Activated CD4-positive, alpha-beta memory T cell treated with anti-CD3 and anti-CD28 coated beads for 36 hours (primary cell): ENCODE measurements around the gene PCDH9. TPM values are rescaled to one million over a fixed set of nuclear protein-coding genes. Genes with fewer than 3 reads are reported as not detected.

Source experiments
- CTCF ChIA-PET: fragments of 350-600 bp; sonication (Branson Sonifier 250); formaldehyde crosslinking; loops from one replicate; lab custom pipeline; 2021; ENCODE audit warnings: antibody characterized with exemption, inconsistent platforms; lab: Charles Lee
- POLR2A ChIA-PET: fragments of 350-600 bp; sonication (Branson Sonifier 250); formaldehyde crosslinking; loops from one replicate; lab custom pipeline; 2021; ENCODE audit warnings: antibody characterized with exemption; lab: Charles Lee
- DNase-seq: peaks from one replicate; pipeline ENCODE4 v3.0.0-alpha.2; 2020
- H3K27ac Mint-ChIP-seq: one replicate; pipeline ENCODE4 v1.8.0; 2021; ENCODE audit warnings: mixed read lengths
- H3K27me3 Mint-ChIP-seq: one replicate; pipeline ENCODE4 v1.8.0; 2021; ENCODE audit warnings: mixed read lengths
- H3K36me3 Mint-ChIP-seq: one replicate; pipeline ENCODE4 v1.8.0; 2021; ENCODE audit warnings: mixed read lengths
- H3K4me1 Mint-ChIP-seq: one replicate; pipeline ENCODE4 v1.8.0; 2021; ENCODE audit warnings: low read depth, mixed read lengths
- H3K4me3 Mint-ChIP-seq: one replicate; pipeline ENCODE4 v1.8.0; 2021; ENCODE audit warnings: mild to moderate bottlenecking, mixed read lengths
- H3K9me3 Mint-ChIP-seq: one replicate; pipeline ENCODE4 v1.8.0; 2021; ENCODE audit warnings: mixed read lengths
- intact Hi-C: fragments of 100-400 bp; cut with micrococcal nuclease; formaldehyde crosslinking; loops from one replicate; pipeline ENCODE4 v1.15.1; 2023
- total RNA-seq, 2 experiments: library from RNA; stranded (reverse); gene quantifications; one replicate each; pipeline ENCODE4 v1.2.3, GENCODE V29; 2021

PCDH9 gene
- total RNA-seq, 2 experiments from 2014 or later, result under 0.01 to 0.02 TPM

- H3K27me3 Mint-ChIP-seq, result no peaks in the 10 kb centered on the region
- no peaks in the 10 kb centered on the region for H3K4me1 Mint-ChIP-seq
- ChIA-PET POLR2A (no interaction called here), CTCF (no interaction called here)
- no peak overlapping the region for H3K4me3 Mint-ChIP-seq
- intact Hi-C loops, result no loop called here
- no peaks in the 10 kb centered on the region for H3K9me3 Mint-ChIP-seq
- H3K36me3 Mint-ChIP-seq, result no peaks in the 10 kb centered on the region
- no peak overlapping the region for H3K27ac Mint-ChIP-seq
- DNase-seq, result no peak
These were observed 146.1 kb downstream of the PCDH9 start for GRCh38 chr13:67084066-67084465.

- Mint-ChIP-seq H3K4me1 (no peaks in the 10 kb centered on the region), H3K4me3 (no peak overlapping the region), H3K27me3 (no peaks in the 10 kb centered on the region), H3K9me3 (no peaks in the 10 kb centered on the region), H3K36me3 (no peaks in the 10 kb centered on the region), H3K27ac (no peak overlapping the region)
- CTCF ChIA-PET, result no interaction called here
- no peak for DNase-seq
- POLR2A ChIA-PET, result no interaction called here
- intact Hi-C loops, result no loop called here
These were observed 146.6 kb downstream of the PCDH9 start for GRCh38 chr13:67083519-67083918.

- no peaks in the 10 kb centered on the region for H3K36me3 Mint-ChIP-seq
- DNase-seq, result no peak
- no peaks in the 10 kb centered on the region for H3K4me1 Mint-ChIP-seq
- H3K27ac Mint-ChIP-seq, result no peak overlapping the region
- no peak overlapping the region for H3K4me3 Mint-ChIP-seq
- H3K9me3 Mint-ChIP-seq, result no peaks in the 10 kb centered on the region
- no peaks in the 10 kb centered on the region for H3K27me3 Mint-ChIP-seq
- intact Hi-C loops, result no loop called here
- POLR2A ChIA-PET, result no interaction called here
- CTCF ChIA-PET, result no interaction called here
These were observed 149.8 kb downstream of the PCDH9 start for GRCh38 chr13:67080351-67080750.

GRCh38 chr13:67078062-67078461 lies 152.1 kb downstream of the PCDH9 start:
- no peak overlapping the region for H3K27ac Mint-ChIP-seq

GRCh38 chr13:67077132-67077531 lies 153.0 kb downstream of the PCDH9 start:
- no peak for DNase-seq
- Mint-ChIP-seq H3K27me3 (no peaks in the 10 kb centered on the region), H3K4me3 (no peak overlapping the region), H3K27ac (no peak overlapping the region), H3K36me3 (no peaks in the 10 kb centered on the region), H3K4me1 (no peaks in the 10 kb centered on the region), H3K9me3 (peaks cover 3% of the 10 kb centered on the region)
- intact Hi-C loops, result no loop called here
- ChIA-PET POLR2A (no interaction called here), CTCF (no interaction called here)

More at GRCh38 chr13:67078062-67078461, 152.1 kb downstream of the PCDH9 start:
- Mint-ChIP-seq H3K9me3 (peaks cover 3% of the 10 kb centered on the region), H3K36me3 (no peaks in the 10 kb centered on the region), H3K4me3 (no peak overlapping the region), H3K27me3 (no peaks in the 10 kb centered on the region), H3K4me1 (no peaks in the 10 kb centered on the region)
- ChIA-PET POLR2A (no interaction called here), CTCF (no interaction called here)
- intact Hi-C loops, result no loop called here
- no peak for DNase-seq

- POLR2A ChIA-PET, result no interaction called here
- H3K4me1 Mint-ChIP-seq, result no peaks in the 10 kb centered on the region
- CTCF ChIA-PET, result no interaction called here
- intact Hi-C loops, result no loop called here
- H3K36me3 Mint-ChIP-seq, result no peaks in the 10 kb centered on the region
- no peak for DNase-seq
- no peak overlapping the region for H3K27ac Mint-ChIP-seq
- no peaks in the 10 kb centered on the region for H3K27me3 Mint-ChIP-seq
- H3K9me3 Mint-ChIP-seq, result peaks cover 3% of the 10 kb centered on the region
- no peak overlapping the region for H3K4me3 Mint-ChIP-seq
These were observed 153.8 kb downstream of the PCDH9 start for GRCh38 chr13:67076378-67076777.

GRCh38 chr13:67075239-67075638 lies 154.9 kb downstream of the PCDH9 start:
- POLR2A ChIA-PET, result no interaction called here
- intact Hi-C loops, result no loop called here
- no peak overlapping the region for H3K4me3 Mint-ChIP-seq
- no peak for DNase-seq
- peaks cover 3% of the 10 kb centered on the region for H3K9me3 Mint-ChIP-seq
- no peak overlapping the region for H3K27ac Mint-ChIP-seq
- H3K27me3 Mint-ChIP-seq, result no peaks in the 10 kb centered on the region
- no peaks in the 10 kb centered on the region for H3K4me1 Mint-ChIP-seq
- no peaks in the 10 kb centered on the region for H3K36me3 Mint-ChIP-seq
- CTCF ChIA-PET, result no interaction called here

GRCh38 chr13:67071918-67072598 lies 158.1 kb downstream of the PCDH9 start:
- ChIA-PET CTCF (no interaction called here), POLR2A (no interaction called here)
- H3K9me3 Mint-ChIP-seq, result peaks cover 3% of the 10 kb centered on the region
- no peak for DNase-seq
- H3K36me3 Mint-ChIP-seq, result no peaks in the 10 kb centered on the region
- no peaks in the 10 kb centered on the region for H3K27me3 Mint-ChIP-seq
- no peak overlapping the region for H3K4me3 Mint-ChIP-seq
- intact Hi-C loops, result no loop called here
- H3K27ac Mint-ChIP-seq, result no peak overlapping the region
- no peaks in the 10 kb centered on the region for H3K4me1 Mint-ChIP-seq

GRCh38 chr13:67070306-67070705 lies 159.8 kb downstream of the PCDH9 start:
- no peaks in the 10 kb centered on the region for H3K27me3 Mint-ChIP-seq
- H3K4me1 Mint-ChIP-seq, result no peaks in the 10 kb centered on the region
- DNase-seq, result no peak
- no peak overlapping the region for H3K4me3 Mint-ChIP-seq
- H3K9me3 Mint-ChIP-seq, result peaks cover 3% of the 10 kb centered on the region
- H3K27ac Mint-ChIP-seq, result no peak overlapping the region
- H3K36me3 Mint-ChIP-seq, result no peaks in the 10 kb centered on the region
- ChIA-PET POLR2A (no interaction called here), CTCF (no interaction called here)
- intact Hi-C loops, result no loop called here

GRCh38 chr13:67069117-67069767 lies 160.9 kb downstream of the PCDH9 start:
- intact Hi-C loops, result no loop called here
- H3K4me1 Mint-ChIP-seq, result no peaks in the 10 kb centered on the region
- H3K9me3 Mint-ChIP-seq, result no peaks in the 10 kb centered on the region
- no peak overlapping the region for H3K27ac Mint-ChIP-seq
- ChIA-PET CTCF (no interaction called here), POLR2A (no interaction called here)
- H3K27me3 Mint-ChIP-seq, result no peaks in the 10 kb centered on the region
- no peak for DNase-seq
- H3K4me3 Mint-ChIP-seq, result no peak overlapping the region
- no peaks in the 10 kb centered on the region for H3K36me3 Mint-ChIP-seq

GRCh38 chr13:67064920-67065319 lies 165.2 kb downstream of the PCDH9 start:
- no peak for DNase-seq
- H3K9me3 Mint-ChIP-seq, result no peaks in the 10 kb centered on the region
- H3K27ac Mint-ChIP-seq, result no peak overlapping the region
- no peaks in the 10 kb centered on the region for H3K36me3 Mint-ChIP-seq
- ChIA-PET CTCF (no interaction called here), POLR2A (no interaction called here)
- intact Hi-C loops, result no loop called here
- H3K4me3 Mint-ChIP-seq, result no peak overlapping the region
- H3K4me1 Mint-ChIP-seq, result no peaks in the 10 kb centered on the region
- H3K27me3 Mint-ChIP-seq, result no peaks in the 10 kb centered on the region

- no peaks in the 10 kb centered on the region for H3K4me1 Mint-ChIP-seq
- H3K4me3 Mint-ChIP-seq, result no peak overlapping the region
- intact Hi-C loops, result no loop called here
- DNase-seq, result no peak
- no peak overlapping the region for H3K27ac Mint-ChIP-seq
- POLR2A ChIA-PET, result no interaction called here
- no peaks in the 10 kb centered on the region for H3K36me3 Mint-ChIP-seq
- no peaks in the 10 kb centered on the region for H3K9me3 Mint-ChIP-seq
- no peaks in the 10 kb centered on the region for H3K27me3 Mint-ChIP-seq
- CTCF ChIA-PET, result interaction anchor here (0.7 kb wide), 1 partner anchor 16 kb away, joined by 3 read pairs; no protein-coding TSS in a partner anchor
These were observed 167.1 kb downstream of the PCDH9 start for GRCh38 chr13:67063036-67063435.

GRCh38 chr13:67062160-67062559 lies 168.0 kb downstream of the PCDH9 start:
- CTCF ChIA-PET, result no interaction called here
- no peaks in the 10 kb centered on the region for H3K27me3 Mint-ChIP-seq
- H3K36me3 Mint-ChIP-seq, result no peaks in the 10 kb centered on the region
- no peak overlapping the region for H3K4me3 Mint-ChIP-seq
- H3K27ac Mint-ChIP-seq, result no peak overlapping the region
- no peak for DNase-seq
- intact Hi-C loops, result no loop called here
- no peaks in the 10 kb centered on the region for H3K4me1 Mint-ChIP-seq
- H3K9me3 Mint-ChIP-seq, result no peaks in the 10 kb centered on the region
- POLR2A ChIA-PET, result no interaction called here
